H1 (cell line): ENCODE measurements around the gene C2.

ENCODE experiments used
- BRCA1 ChIP-seq: IDR thresholded peaks from 2 replicates; pipeline ENCODE4 v1.6.1; 2012; ENCODE audit warnings: low read depth, low read length, improper control_type of control experiment
- EZH2 ChIP-seq: fragments of 200-600 bp; sonication (generic); IDR thresholded peaks from 2 replicates; pipeline ENCODE4 v1.7.1; 2012; ENCODE audit warnings: low read depth, mild to moderate bottlenecking, moderate library complexity, low read length, inconsistent platforms; ENCODE audit not compliant: severe bottlenecking
- KDM4A ChIP-seq: IDR thresholded peaks from one replicate; pipeline ENCODE4 v1.7.1; 2012; ENCODE audit warnings: low read depth, mild to moderate bottlenecking, moderate library complexity, low read length, inconsistent platforms; ENCODE audit not compliant: severe bottlenecking
- POLR2A ChIP-seq, 2 experiments: IDR thresholded peaks; 1 replicate in 1 of 2; 2 replicates in 1 of 2; pipeline ENCODE4 v1.6.1; 2011; ENCODE audit warnings: low read depth in 2 of 2, low read length in 2 of 2, mild to moderate bottlenecking in 2 of 2; ENCODE audit errors: control extremely low read depth in 1 of 2
- POLR2AphosphoS5 ChIP-seq: IDR thresholded peaks from 2 replicates; pipeline ENCODE4 v1.6.1; 2011; ENCODE audit warnings: low read depth, low read length
- RAD21 ChIP-seq, 2 experiments: IDR thresholded peaks in 1 of 2; conservative IDR thresholded peaks in 1 of 2; 2 replicates each; pipeline ENCODE4 v1.6.1; 2011; ENCODE audit warnings: low read depth in 2 of 2, low read length in 2 of 2, improper control_type of control experiment in 1 of 2, inconsistent platforms in 1 of 2, mild to moderate bottlenecking in 1 of 2, moderate library complexity in 1 of 2
- SIN3A ChIP-seq, 2 experiments: IDR thresholded peaks in 1 of 2; conservative IDR thresholded peaks in 1 of 2; 2 replicates each; pipeline ENCODE4 v1.6.1; 2011 to 2012; ENCODE audit warnings: low read length in 2 of 2, improper control_type of control experiment in 1 of 2, low read depth in 1 of 2, mild to moderate bottlenecking in 1 of 2
- TF ChIP-seq, protein P1 (sequence below), 3 experiments: IDR thresholded peaks; 1 replicate in 2 of 3; 2 replicates in 1 of 3; pipeline versions ENCODE4 v1.5.1 to v1.6.1; 2011; ENCODE audit warnings: low read length in 3 of 3, mild to moderate bottlenecking in 3 of 3, inconsistent platforms in 2 of 3, low read depth in 1 of 3, moderate library complexity in 1 of 3; ENCODE audit not compliant: insufficient read depth in 1 of 3; ENCODE audit errors: control extremely low read depth in 1 of 3
- TF ChIP-seq, protein P2 (sequence below): IDR thresholded peaks from 2 replicates; pipeline ENCODE4 v1.6.1; 2012; ENCODE audit warnings: low read length, inconsistent platforms
- TF ChIP-seq, protein P3 (sequence below): IDR thresholded peaks from 2 replicates; pipeline ENCODE4 v1.6.1; 2011; ENCODE audit warnings: low read depth, mild to moderate bottlenecking, low read length; ENCODE audit not compliant: insufficient read depth

DNA sequence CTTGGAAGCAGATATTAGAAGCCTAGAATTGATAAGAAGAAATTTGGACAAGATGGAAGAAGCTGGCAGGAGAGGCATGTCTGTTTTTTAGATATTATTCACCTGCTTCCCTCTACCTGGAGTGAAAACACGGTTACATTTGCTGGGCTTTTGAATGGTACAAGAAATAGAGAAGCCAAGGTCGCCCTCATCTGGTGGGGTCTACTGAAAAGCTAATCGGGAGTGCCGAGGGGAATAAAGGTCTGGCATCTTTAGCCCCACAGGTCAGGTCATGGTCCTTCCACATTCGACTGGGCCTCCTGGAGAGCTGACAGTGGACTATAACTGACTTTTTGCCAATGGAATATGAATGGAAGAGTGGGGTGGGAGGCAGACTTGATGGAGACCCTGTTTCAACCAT, 4.6 kb upstream of the C2 start:
- TF ChIP-seq SIN3A (conservative IDR thresholded peaks at IDR 0.05 in 1 of 2, IDR thresholded peaks at IDR 0.05 in 1 of 2; ENCODE audit: low read depth in 1 of 2, low read length in 2 of 2) (no peak), RAD21 (IDR thresholded peaks at IDR 0.05 in 1 of 2, conservative IDR thresholded peaks at IDR 0.05 in 1 of 2; ENCODE audit: low read depth in 2 of 2, low read length in 2 of 2) (peak; percentile 68 to 76), POLR2A (IDR thresholded peaks at IDR 0.05; ENCODE audit: control extremely low read depth in 1 of 2, low read depth in 2 of 2, low read length in 2 of 2) (no peak), EZH2 (no peak), POLR2AphosphoS5 (no peak), KDM4A (no peak), BRCA1 (no peak)
- TF ChIP-seq, protein P1, sequence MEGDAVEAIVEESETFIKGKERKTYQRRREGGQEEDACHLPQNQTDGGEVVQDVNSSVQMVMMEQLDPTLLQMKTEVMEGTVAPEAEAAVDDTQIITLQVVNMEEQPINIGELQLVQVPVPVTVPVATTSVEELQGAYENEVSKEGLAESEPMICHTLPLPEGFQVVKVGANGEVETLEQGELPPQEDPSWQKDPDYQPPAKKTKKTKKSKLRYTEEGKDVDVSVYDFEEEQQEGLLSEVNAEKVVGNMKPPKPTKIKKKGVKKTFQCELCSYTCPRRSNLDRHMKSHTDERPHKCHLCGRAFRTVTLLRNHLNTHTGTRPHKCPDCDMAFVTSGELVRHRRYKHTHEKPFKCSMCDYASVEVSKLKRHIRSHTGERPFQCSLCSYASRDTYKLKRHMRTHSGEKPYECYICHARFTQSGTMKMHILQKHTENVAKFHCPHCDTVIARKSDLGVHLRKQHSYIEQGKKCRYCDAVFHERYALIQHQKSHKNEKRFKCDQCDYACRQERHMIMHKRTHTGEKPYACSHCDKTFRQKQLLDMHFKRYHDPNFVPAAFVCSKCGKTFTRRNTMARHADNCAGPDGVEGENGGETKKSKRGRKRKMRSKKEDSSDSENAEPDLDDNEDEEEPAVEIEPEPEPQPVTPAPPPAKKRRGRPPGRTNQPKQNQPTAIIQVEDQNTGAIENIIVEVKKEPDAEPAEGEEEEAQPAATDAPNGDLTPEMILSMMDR (IDR thresholded peaks at IDR 0.05; ENCODE audit: control extremely low read depth in 1 of 3, insufficient read depth in 1 of 3, low read depth in 1 of 3, low read length in 3 of 3) = peak; percentile 32 to 57 (median 55)
- TF ChIP-seq, protein P2, sequence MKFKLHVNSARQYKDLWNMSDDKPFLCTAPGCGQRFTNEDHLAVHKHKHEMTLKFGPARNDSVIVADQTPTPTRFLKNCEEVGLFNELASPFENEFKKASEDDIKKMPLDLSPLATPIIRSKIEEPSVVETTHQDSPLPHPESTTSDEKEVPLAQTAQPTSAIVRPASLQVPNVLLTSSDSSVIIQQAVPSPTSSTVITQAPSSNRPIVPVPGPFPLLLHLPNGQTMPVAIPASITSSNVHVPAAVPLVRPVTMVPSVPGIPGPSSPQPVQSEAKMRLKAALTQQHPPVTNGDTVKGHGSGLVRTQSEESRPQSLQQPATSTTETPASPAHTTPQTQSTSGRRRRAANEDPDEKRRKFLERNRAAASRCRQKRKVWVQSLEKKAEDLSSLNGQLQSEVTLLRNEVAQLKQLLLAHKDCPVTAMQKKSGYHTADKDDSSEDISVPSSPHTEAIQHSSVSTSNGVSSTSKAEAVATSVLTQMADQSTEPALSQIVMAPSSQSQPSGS = no peak
- TF ChIP-seq, protein P3, sequence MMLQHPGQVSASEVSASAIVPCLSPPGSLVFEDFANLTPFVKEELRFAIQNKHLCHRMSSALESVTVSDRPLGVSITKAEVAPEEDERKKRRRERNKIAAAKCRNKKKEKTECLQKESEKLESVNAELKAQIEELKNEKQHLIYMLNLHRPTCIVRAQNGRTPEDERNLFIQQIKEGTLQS = no peak
